Suprapubic skin (tissue), 3 donors: ENCODE results near the gene MAPRE3.

Source experiments
- CTCF ChIP-seq, 2 donors: fragments of 200-600 bp in 1 of 2; fragments of 450-650 bp in 1 of 2; sonication (generic) in 1 of 2; IDR thresholded peaks; one replicate each; pipeline ENCODE4 v1.5.1; 2016 to 2019; ENCODE audit warnings: antibody characterized with exemption in 2 of 2, mild to moderate bottlenecking in 1 of 2, moderate library complexity in 1 of 2
- EP300 ChIP-seq: sonication (generic); formaldehyde crosslinking; IDR thresholded peaks from one replicate; pipeline ENCODE4 v1.6.1; 2017; ENCODE audit warnings: antibody characterized with exemption
- POLR2A ChIP-seq, 2 donors: fragments of 450-650 bp; IDR thresholded peaks; one replicate each; pipeline ENCODE4 v1.6.1; 2017; ENCODE audit warnings: antibody characterized with exemption in 2 of 2, mild to moderate bottlenecking in 2 of 2, moderate library complexity in 2 of 2

- TF ChIP-seq CTCF (IDR thresholded peaks at IDR 0.05) = no peak
- no peak for TF ChIP-seq POLR2A (IDR thresholded peaks at IDR 0.05)
- no peak for TF ChIP-seq EP300
Observed at GRCh38 chr2:26921323-26921722, 49.1 kb upstream of the MAPRE3 start.
